PC-3 (cell line): Measurements from ENCODE around the gene TBC1D9. TPM values are rescaled to one million over a fixed set of nuclear protein-coding genes. Genes with fewer than 3 reads are reported as not detected.

Source experiments
- ATAC-seq: fragments of 200-7000 bp; cut with Tn5 transposase; 2 replicates; pipeline ENCODE4 v1.9.1; 2020; ENCODE audit warnings: mild to moderate bottlenecking, moderate library complexity
- BruUV-seq: library from RNA; stranded (reverse); fragments of 400-500 nt; replicated peaks from 2 replicates; lab custom pipeline; 2021; lab: Mats Ljungman, UMichigan
- CTCF ChIA-PET: fragments of 300-600 bp; sonication (Branson Sonifier 250); formaldehyde crosslinking; loops from one replicate; lab custom pipeline; 2022; ENCODE audit warnings: antibody characterized with exemption; lab: Charles Lee
- POLR2A ChIA-PET: fragments of 300-600 bp; sonication (Branson Sonifier 250); formaldehyde crosslinking; loops from one replicate; lab custom pipeline; 2022; ENCODE audit warnings: antibody characterized with exemption; ENCODE audit not compliant: unreplicated experiment; lab: Charles Lee
- DNase-seq: peaks from one replicate; pipeline ENCODE4 v3.0.0-alpha.2; 2015
- H2AFZ ChIP-seq: fragments of 300-600 bp; sonication (generic); 2 replicates; pipeline ENCODE4 v1.6.0; 2016; ENCODE audit warnings: antibody characterized with exemption, low read length
- H3F3A ChIP-seq: fragments of 300-600 bp; sonication (generic); one replicate; pipeline ENCODE4 v1.6.0; 2017; ENCODE audit warnings: antibody characterized with exemption, low read length, control low read depth, mild to moderate bottlenecking; ENCODE audit not compliant: unreplicated experiment
- H3K27ac ChIP-seq: fragments of 300-600 bp; sonication (generic); 2 replicates; pipeline ENCODE4 v1.5.1; 2016; ENCODE audit warnings: mild to moderate bottlenecking, low read length
- H3K27me3 ChIP-seq: fragments of 300-600 bp; sonication (generic); 2 replicates; pipeline ENCODE4 v1.6.1; 2016; ENCODE audit warnings: low read length, mixed read lengths
- H3K36me3 ChIP-seq: fragments of 300-600 bp; sonication (generic); 2 replicates; pipeline ENCODE4 v1.6.1; 2016; ENCODE audit warnings: low read depth, mixed run types, low read length, mixed read lengths
- H3K4me1 ChIP-seq: fragments of 300-600 bp; sonication (generic); 2 replicates; pipeline ENCODE4 v1.5.1; 2016; ENCODE audit warnings: low read length; ENCODE audit not compliant: insufficient read depth
- H3K4me2 ChIP-seq: fragments of 300-600 bp; sonication (generic); 2 replicates; pipeline ENCODE4 v1.6.0; 2016; ENCODE audit warnings: low read length
- H3K4me3 ChIP-seq: fragments of 300-600 bp; sonication (generic); 2 replicates; pipeline ENCODE4 v1.5.1; 2016; ENCODE audit warnings: mild to moderate bottlenecking, low read length, mixed read lengths
- H3K79me2 ChIP-seq: fragments of 300-600 bp; sonication (generic); 2 replicates; pipeline ENCODE4 v1.6.1; 2017; ENCODE audit warnings: low read length, mixed read lengths
- H3K9ac ChIP-seq: fragments of 300-600 bp; sonication (generic); 2 replicates; pipeline ENCODE4 v1.6.0; 2016; ENCODE audit warnings: mild to moderate bottlenecking, low read length
- H3K9me2 ChIP-seq: fragments of 300-600 bp; sonication (generic); replicated peaks from 2 replicates; pipeline ENCODE4 v1.6.1; 2016; ENCODE audit warnings: mixed run types, low read length, mixed read lengths
- H3K9me3 ChIP-seq: fragments of 300-600 bp; sonication (generic); 2 replicates; pipeline ENCODE4 v1.6.1; 2016; ENCODE audit warnings: low read length, mixed read lengths
- H4K20me1 ChIP-seq: fragments of 300-600 bp; sonication (generic); 2 replicates; pipeline ENCODE4 v1.6.1; 2016; ENCODE audit warnings: low read length, mixed read lengths
- EZH2 ChIP-seq: fragments of 300-600 bp; sonication (generic); IDR thresholded peaks from one replicate; pipeline ENCODE4 v1.6.1; 2017; ENCODE audit warnings: antibody characterized with exemption, mild to moderate bottlenecking, low read length; ENCODE audit not compliant: unreplicated experiment
- EZH2phosphoT487 ChIP-seq: fragments of 300-600 bp; sonication (generic); IDR thresholded peaks from 2 replicates; pipeline ENCODE4 v1.6.1; 2018; ENCODE audit warnings: mild to moderate bottlenecking, antibody characterized with exemption, low read length, borderline replicate concordance
- intact Hi-C: fragments of 100-400 bp; cut with micrococcal nuclease; formaldehyde crosslinking; loops from 2 replicates; pipeline ENCODE4 v1.9.0; 2023
- total RNA-seq: library from RNA; depleted of rRNA; stranded (reverse); fragments of >200 nt; gene quantifications from 2 replicates; pipeline ENCODE4 v1.2.3, GENCODE V29; 2014
- TF ChIP-seq, protein P1 (sequence below): fragments of 300-600 bp; sonication (generic); conservative IDR thresholded peaks from 2 replicates; pipeline ENCODE4 v1.5.1; 2017; ENCODE audit warnings: antibody characterized with exemption, low read depth, mild to moderate bottlenecking, low read length

The TBC1D9 gene
- total RNA-seq, 1 experiment from 2014 or later = 11.2 TPM

GRCh38 chr4:140777894-140778293 is 21.7 kb upstream of the TBC1D9 start:
- ATAC-seq (no peak), DNase-seq (no peak)
- Histone ChIP-seq H3F3A (no peaks in the 10 kb centered on the region), H3K36me3 (no peaks in the 10 kb centered on the region), H2AFZ (no peak overlapping the region), H3K27me3 (no peaks in the 10 kb centered on the region), H3K27ac (no peak overlapping the region), H3K4me1 (no peaks in the 10 kb centered on the region), H3K9me2 (no peaks in the 10 kb centered on the region), H3K9me3 (no peaks in the 10 kb centered on the region), H3K4me2 (no peak overlapping the region), H3K9ac (no peak overlapping the region), H3K79me2 (no peaks in the 10 kb centered on the region), H4K20me1 (no peaks in the 10 kb centered on the region), H3K4me3 (no peak overlapping the region)
- BruUV-seq = no TSS peak
- CTCF ChIA-PET = no interaction called here
- POLR2A ChIA-PET = no interaction called here
- intact Hi-C loops = no loop called here
- TF ChIP-seq EZH2 (no peak), EZH2phosphoT487 (no peak)
- TF ChIP-seq, protein P1, sequence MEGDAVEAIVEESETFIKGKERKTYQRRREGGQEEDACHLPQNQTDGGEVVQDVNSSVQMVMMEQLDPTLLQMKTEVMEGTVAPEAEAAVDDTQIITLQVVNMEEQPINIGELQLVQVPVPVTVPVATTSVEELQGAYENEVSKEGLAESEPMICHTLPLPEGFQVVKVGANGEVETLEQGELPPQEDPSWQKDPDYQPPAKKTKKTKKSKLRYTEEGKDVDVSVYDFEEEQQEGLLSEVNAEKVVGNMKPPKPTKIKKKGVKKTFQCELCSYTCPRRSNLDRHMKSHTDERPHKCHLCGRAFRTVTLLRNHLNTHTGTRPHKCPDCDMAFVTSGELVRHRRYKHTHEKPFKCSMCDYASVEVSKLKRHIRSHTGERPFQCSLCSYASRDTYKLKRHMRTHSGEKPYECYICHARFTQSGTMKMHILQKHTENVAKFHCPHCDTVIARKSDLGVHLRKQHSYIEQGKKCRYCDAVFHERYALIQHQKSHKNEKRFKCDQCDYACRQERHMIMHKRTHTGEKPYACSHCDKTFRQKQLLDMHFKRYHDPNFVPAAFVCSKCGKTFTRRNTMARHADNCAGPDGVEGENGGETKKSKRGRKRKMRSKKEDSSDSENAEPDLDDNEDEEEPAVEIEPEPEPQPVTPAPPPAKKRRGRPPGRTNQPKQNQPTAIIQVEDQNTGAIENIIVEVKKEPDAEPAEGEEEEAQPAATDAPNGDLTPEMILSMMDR = no peak

GRCh38 chr4:140777386-140777785 is 21.2 kb upstream of the TBC1D9 start:
- no peaks in the 10 kb centered on the region for H3K27me3 ChIP-seq
- TF ChIP-seq EZH2 = no peak
- no peak for TF ChIP-seq EZH2phosphoT487
- TF ChIP-seq, protein P1 = no peak
- no peaks in the 10 kb centered on the region for H3F3A ChIP-seq
- no peak overlapping the region for H3K4me3 ChIP-seq
- H3K27ac ChIP-seq = no peak overlapping the region
- POLR2A ChIA-PET = no interaction called here
- BruUV-seq = no TSS peak
- no peaks in the 10 kb centered on the region for H4K20me1 ChIP-seq
- H3K4me2 ChIP-seq = no peak overlapping the region
- intact Hi-C loops = no loop called here
- no peaks in the 10 kb centered on the region for H3K9me2 ChIP-seq
- no peaks in the 10 kb centered on the region for H3K4me1 ChIP-seq
- H3K9me3 ChIP-seq = no peaks in the 10 kb centered on the region
- ATAC-seq (no peak), DNase-seq (no peak)
- CTCF ChIA-PET = no interaction called here
- no peaks in the 10 kb centered on the region for H3K79me2 ChIP-seq
- H2AFZ ChIP-seq = no peak overlapping the region
- H3K36me3 ChIP-seq = no peaks in the 10 kb centered on the region
- H3K9ac ChIP-seq = no peak overlapping the region

GRCh38 chr4:140776556-140776955 is 20.4 kb upstream of the TBC1D9 start:
- no peak for ATAC-seq
- BruUV-seq = no TSS peak
- Histone ChIP-seq H3K79me2 (no peaks in the 10 kb centered on the region), H3K9me2 (no peaks in the 10 kb centered on the region), H3F3A (no peaks in the 10 kb centered on the region), H3K27me3 (no peaks in the 10 kb centered on the region), H3K9me3 (no peaks in the 10 kb centered on the region), H3K36me3 (no peaks in the 10 kb centered on the region), H3K4me3 (no peak overlapping the region), H4K20me1 (no peaks in the 10 kb centered on the region), H3K27ac (no peak overlapping the region), H3K9ac (no peak overlapping the region), H2AFZ (no peak overlapping the region), H3K4me1 (no peaks in the 10 kb centered on the region), H3K4me2 (no peak overlapping the region)
- CTCF ChIA-PET = no interaction called here
- no peak for TF ChIP-seq EZH2phosphoT487
- TF ChIP-seq, protein P1 = no peak
- no peak for TF ChIP-seq EZH2
- no peak for DNase-seq
- POLR2A ChIA-PET = no interaction called here
- intact Hi-C loops = no loop called here
